Activated CD8-positive, alpha-beta memory T cell treated with anti-CD3 and anti-CD28 coated beads for 4 hours (primary cell): Measurements from ENCODE around the gene BANP.
"Not testable (repeated sequence)": the region's sequence is repeated elsewhere in the genome, so short reads cannot be mapped to it uniquely, and the experiment has no call there.

ENCODE experiments used
- DNase-seq, 2 donors: peaks; one replicate each; pipeline ENCODE4 v3.0.0-alpha.2; 2020; ENCODE audit warnings: low read depth in 2 of 2

The BANP gene

DNA sequence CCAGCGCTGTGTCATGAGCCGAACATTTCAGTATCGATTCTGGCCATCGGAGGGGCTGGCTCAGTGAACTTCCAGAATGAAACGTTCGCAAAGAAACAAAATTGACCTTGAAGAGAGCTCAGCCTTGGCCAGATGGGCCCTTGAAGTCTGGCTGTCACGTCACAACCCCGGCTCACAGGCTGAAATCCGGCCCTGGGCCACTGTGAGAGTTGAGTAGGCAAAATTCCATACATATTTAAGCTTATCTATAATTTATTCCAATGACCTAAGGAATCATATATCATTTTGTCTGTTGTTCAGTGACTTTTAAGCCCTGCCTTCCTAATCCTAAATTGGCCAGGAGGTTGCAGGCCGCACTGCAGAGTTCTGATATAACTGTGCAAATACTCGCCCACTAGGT, 170.2 kb downstream of the BANP start:
- not testable (repeated sequence) for DNase-seq

DNA sequence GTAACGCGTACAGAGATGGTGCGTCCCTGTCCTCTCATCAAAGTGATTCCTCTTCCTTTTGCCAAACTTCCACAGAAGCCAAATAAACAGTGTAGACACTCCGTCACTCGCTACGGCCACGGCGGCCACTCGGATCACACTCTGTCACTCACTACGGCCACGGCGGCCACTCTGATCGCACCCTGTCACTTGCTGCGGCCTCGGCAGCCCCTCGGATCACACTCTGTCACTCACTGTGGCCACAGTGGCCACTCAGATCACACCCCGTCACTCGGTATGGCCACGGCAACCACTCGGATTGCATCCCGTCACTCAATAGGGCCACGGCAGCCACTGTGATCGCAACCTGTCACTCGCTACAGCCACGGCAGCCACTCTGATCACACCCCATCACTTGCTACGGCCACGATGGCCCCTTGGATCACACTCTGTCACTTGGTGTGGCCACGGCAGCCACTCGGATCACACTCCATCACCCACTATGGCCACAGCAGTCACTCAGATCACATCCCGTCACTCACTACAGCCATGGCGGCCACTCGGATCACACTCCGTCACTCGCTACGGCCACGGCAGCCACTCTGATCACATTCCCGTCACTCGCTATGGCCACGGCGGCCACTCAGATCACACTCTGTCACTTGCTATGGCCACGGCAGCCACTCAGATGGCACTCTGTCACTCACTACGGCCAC, 170.8 kb downstream of the BANP start:
- no peak for DNase-seq
